Stimulated activated CD4-positive, alpha-beta T cell treated with anti-CD3 and anti-CD28 coated beads, Interleukin-4, amount 100 ng/mL, for 48 hours (primary cell): ENCODE measurements around the gene ELAC1.
"Not testable (repeated sequence)": the region's sequence is repeated elsewhere in the genome, so short reads cannot be mapped to it uniquely, and the experiment has no call there.

Experiments
- DNase-seq, 2 donors: peaks; one replicate each; pipeline ENCODE4 v3.0.0-alpha.2; 2020; ENCODE audit warnings: low read depth in 2 of 2

ELAC1 gene, protein sequence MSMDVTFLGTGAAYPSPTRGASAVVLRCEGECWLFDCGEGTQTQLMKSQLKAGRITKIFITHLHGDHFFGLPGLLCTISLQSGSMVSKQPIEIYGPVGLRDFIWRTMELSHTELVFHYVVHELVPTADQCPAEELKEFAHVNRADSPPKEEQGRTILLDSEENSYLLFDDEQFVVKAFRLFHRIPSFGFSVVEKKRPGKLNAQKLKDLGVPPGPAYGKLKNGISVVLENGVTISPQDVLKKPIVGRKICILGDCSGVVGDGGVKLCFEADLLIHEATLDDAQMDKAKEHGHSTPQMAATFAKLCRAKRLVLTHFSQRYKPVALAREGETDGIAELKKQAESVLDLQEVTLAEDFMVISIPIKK

DNA sequence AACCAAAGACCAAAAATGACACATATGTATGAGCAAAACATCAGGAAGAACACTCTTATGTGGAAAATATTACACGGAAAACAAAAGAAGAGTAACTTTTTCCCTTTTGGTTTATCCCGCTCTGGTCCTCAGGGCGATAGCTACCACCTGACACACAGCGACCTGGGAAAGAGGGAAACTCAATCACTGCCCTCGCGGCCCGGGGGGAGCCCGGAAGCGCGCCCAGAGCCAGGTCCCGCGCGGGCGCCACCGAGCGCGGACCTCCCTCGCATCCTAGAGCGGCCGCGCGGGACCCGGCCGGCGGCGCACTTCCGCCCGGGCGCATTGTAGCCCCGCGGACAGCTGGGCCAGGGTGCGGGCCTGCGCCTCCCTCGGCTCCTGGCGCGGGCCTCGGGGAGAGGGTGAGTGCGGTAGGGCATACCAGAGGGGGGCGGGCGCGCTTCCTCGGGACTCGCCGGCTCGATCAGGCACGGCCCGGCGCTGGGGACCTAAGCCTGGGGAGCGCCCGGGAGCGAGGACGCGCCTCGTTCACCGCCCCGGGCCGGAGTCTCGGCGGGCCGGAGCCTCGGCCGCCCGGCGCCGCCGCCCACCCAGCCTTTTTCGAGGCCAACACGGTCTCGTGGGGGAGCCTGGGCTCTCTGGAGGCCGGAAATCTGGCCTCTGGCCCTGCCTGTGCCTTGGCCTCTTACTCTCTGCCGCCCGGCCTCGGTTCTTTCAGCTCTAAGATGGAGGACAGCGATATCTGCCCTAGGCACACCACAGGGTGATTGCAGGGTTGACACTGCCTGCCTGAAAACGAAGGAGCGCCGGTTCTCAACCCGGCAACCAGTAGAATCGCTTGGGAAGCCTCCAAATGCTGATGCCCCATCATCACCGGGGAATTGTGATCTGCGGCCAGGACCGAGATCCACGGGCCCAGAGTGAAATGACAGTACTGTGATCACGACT lies at the start of gene ELAC1:
Gene ELAC1, plus strand, starts transcription at position 327 of the 948 bp plus-strand sequence. CDS start 6,365 bp downstream, outside the sequence.
- DNase-seq = peak; percentile 42 to 52

DNA sequence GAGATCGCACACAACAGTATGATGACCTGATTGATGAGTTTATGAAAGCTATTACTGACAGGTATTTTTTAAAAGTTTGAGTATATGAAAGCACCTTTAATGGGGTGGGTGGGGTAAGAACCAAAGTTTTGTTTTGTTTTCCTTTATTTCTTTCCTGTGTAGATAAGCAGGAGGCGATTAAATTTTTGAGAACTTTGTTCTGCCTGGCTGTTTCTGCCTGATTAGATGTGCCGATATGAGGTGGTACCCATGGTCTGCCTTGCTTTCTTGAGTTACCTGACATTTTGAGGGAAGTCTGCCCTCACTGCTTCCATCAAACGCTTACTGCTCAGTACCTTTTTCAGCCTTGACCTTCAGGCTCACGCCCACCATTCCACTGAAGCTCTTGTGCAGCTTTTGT lies 49.7 kb upstream of the ELAC1 start:
- DNase-seq = no peak

DNA sequence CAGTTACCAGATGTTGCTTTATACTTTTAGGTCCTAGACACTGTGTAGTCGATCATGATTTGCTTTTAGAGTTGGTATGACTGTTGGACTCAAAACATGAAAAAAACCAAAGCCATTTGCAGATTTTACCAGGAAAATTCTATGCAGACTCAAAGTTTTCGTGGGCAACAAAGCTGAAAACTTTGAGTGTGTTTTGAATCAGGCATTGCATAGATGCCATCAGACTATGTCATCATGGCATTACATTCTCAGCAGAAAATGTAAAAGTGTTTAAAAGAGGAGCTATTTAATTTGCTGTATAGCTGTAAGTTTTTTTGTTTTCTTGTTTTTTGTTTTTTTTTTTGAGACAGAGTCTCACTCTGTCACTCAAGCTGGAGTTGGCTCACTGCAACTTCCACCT lies 43.5 kb upstream of the ELAC1 start:
- no peak for DNase-seq

DNA sequence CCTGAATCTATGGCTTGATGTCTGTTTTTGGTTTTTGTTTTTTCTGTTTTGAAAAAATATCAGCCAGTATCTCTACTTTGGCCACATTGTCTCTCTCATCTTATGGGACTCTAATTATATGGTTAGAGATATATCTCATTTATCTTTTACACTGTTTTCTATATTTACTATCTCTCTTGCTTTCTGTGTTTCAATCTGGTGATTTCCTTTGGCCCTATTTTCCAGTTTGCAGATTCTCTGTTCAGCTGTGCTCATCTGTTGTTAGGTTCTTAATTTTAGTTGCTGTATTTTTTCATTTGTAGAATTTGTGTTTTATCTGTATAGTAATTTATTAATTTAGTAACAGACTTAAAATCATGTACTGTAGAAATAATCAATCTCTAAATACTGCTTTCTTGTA lies 41.3 kb upstream of the ELAC1 start:
- DNase-seq = no peak

DNA sequence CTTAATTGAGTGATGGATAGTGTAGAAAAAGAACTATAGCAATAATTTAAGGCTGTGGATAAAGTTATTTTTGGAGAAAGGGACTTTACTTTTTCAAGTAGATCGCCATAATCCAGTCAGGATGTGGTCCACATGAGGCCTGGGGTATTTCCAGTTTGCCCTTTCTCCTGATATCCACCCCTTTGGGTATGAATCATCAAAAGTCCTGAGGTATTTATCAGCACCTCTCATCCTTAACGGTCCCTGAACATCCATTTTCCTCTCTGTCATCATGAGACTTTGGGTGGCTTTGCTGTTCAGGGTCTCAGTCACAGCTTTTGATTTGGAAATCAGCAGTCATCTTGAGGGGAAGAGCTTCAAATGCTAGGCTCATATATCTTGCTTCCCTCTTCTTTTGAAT lies 39.3 kb upstream of the ELAC1 start:
- no peak for DNase-seq

DNA sequence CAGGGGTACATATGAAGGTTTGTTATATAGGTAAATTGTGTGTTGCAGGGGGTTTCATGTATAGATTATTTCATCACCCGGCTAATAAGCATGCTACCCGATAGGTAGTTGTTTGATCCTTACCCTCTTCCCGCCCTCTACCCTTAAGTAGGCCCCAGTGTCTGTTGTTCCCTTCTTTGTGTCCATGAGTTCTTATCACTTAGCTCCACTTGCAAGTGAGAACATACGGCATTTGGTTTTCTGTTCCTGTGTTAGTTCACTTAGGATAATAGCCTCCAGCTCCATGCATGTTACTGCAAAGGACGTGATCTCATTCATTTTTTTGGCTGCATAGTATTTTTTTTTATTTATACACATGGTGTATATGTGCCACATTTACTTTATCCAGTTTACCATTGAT lies 34.2 kb upstream of the ELAC1 start:
- DNase-seq = no peak

DNA sequence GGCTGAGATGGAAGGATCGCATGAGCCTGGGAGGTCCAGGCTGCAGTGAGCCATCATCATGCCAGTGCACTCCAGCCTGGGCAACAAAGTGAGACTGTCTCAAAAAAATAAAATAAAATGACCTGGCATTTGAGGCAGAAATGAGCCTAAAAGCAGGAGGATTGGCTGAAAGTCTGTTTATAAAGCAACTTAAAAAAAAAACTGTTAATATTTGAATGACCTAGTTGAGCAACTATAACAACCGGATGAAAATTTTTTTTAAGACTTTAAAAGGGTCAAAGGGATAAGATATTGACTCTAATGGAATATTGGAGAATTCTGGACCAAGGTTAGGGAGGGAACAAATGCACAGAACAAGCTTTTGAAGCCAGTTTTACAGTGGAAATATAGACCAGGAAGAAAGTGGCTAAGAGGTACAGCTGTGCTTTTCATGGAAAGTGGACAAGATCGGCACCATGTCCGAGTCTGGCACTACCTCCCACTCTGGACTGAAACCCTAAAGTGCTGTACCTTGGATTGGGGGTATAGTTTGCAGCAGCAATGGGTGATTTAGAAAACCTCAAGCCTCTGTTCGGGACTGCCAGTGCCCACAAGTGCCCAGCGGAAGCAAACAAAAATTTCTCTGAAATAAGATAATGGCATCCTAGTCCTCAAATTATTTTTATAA lies 33.2 kb upstream of the ELAC1 start:
- no peak for DNase-seq

DNA sequence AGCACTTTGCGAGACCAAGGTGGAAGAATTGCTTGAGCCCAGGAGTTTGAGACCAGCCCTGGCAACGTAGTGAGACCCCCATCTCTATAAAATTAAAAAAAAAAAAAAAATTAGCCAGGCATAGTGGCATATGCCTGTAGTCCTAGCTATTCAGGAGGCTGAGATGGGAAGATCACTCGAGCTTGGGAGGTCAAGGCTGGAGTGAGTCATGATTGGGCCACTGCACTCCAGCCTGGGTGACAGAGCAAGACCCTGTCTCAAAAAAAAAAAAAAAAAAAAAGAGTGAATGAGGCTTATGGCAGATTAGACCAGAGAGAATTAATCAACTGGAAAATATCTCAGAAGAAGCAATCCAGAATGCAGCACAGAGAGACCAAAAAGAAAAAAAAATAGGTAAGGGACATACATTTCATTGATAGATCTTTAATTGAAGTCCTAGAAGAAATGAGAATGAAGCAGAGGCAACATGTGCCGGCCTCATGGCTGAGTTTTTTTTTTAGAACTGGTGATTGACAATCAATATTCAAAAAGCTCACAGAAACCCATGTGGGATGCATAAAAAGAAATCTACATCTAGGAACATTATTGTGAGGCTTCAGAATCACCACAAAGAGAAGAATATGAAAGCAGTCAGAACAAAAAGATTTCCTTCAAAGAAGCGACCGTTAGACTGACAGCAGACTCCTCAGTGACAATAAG lies 32.2 kb upstream of the ELAC1 start:
- no peak for DNase-seq

DNA sequence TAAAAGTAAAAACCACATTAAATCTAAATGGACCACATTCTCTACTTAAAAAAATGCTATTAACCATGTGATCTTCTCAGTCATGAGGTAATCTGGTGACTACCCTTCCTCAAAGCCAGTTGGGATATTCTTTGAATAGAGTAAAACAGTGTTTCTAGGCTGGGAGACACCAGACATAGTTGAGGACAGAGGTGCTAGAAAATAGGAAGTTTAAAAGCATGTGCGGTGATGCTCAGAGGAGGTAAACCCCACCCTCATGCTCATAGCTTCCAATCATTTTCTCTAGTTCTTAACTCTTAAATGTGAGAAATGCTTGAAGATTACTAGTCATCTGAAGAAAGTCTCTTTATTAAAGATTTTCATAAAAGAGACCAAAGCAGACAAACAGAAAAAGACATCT lies 30.7 kb upstream of the ELAC1 start:
- DNase-seq = no peak

DNA sequence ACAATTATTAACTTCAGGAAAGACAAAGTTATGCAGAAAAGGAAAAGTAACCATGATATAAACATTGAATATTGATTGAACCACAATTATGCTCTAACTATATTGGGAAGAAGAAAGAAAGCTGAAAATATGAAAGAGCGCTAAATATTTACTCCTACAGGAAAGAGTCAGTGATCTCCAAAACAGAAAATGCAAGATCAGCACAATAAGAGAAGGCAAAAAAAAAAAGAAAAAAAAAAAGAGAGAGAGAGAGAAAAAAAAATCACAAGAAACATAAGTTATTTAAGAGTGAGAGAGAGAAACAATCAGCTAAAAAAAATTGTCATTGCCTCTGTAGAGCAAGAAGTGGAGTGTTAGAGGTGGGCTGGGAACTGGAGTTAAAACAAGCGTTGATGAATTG lies 28.9 kb upstream of the ELAC1 start:
- DNase-seq = no peak

DNA sequence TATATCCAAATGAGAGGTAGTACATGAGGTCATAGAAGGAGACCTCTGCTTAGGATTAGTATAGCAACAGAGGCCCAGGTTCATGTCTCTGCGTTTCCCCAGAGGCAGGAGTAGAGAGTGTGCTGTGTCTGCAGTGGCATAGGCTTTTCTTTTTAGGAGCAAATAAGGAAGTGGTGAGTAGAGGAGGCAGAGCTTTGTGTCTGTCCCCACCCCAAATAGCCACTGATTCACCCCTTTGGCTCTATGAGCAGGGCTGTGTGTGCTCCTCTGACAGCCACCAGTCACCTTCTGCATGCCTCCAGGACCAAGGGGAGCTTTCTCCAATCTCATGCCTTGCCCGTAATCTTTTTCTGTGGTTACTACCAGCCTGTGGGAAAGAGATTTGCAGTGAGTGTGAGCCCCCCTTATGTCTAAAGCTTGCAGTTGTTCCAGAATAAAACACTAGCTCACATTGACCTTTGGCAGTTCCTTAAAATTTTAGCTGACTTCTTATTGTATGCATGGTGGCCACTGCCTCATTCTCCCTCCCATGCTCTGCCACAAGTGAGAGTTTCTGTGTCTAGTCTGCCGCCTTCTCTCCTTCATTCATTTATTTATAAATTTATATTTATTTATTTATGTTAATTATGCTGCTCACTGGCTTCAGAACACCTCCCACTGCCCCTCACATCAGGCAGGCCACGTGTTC lies 23.5 kb upstream of the ELAC1 start:
- no peak for DNase-seq

DNA sequence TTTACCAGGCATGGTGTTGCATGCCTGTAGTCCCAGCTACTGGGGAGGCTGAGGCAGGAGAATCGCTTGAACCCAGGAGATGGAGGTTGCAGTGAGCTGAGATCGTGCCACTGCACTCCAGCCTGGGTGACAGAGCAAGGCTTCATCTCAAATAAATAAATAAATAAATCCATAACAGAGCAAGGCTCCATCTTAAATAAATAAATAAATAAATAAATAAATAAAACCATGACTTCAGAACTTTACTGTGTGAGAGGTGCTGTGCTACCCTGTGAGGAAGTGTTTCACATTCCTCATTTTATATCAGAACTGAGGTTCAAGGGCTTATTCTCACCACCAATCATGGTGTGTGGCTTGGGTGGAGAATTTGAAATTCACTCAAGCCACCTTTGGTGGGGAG lies 21.9 kb upstream of the ELAC1 start:
- DNase-seq = not testable (repeated sequence)

DNA sequence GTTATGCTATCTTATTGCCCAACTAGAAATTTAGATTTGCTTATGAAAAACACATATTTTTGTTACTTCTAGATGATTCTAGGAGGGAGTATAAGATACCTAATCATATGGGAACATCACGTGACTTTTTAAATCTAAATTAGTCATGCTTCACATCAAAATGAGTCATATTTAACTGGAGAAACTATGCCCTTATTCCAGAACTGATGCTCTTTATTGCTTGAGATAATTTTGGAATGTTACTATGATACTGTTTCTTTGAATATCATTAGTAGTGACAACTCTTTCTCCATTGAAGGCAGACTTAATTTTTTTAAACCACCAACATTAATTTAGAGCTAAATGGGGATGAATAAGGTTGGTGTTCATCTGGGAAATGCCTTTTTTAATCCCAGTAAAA lies 19.9 kb upstream of the ELAC1 start:
- no peak for DNase-seq

DNA sequence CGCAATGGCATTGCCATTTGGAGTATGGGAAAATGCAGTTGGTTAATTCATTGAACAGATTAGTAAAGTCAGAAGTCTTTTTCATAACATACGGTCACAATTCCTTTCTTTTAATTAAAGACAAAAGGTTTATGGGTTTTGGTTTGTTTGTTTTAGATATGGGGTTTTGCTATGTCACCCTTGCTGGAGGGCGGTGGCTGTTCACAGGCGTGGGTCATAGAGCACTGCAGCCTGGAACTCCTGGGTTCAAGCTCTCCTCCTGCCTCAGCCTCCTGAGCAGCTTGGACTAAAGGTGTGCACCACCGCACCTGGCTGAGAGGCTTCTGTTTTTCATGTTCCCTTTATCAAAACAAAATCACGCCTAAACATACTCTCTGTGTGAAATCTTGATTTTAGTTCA lies 18.7 kb upstream of the ELAC1 start:
- no peak for DNase-seq

DNA sequence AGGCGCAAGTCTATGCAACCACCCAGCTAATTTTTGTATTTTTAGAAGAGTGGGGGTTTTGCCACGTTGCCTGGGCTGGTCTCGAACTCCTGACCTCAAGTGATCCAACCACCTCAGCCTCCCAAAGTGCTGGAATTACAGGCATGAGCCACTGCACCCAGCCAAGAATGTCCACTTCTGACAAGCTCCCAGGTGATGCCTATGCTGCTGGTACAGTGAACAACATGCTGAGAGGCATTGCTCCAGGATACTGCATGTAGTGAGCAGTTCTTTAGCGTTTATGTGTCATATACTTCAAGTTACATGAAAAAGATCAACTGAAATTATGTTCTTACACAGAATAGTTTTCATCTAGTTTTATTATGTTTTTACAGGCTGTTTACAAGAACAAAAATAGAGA lies 17.2 kb upstream of the ELAC1 start:
- DNase-seq = no peak

DNA sequence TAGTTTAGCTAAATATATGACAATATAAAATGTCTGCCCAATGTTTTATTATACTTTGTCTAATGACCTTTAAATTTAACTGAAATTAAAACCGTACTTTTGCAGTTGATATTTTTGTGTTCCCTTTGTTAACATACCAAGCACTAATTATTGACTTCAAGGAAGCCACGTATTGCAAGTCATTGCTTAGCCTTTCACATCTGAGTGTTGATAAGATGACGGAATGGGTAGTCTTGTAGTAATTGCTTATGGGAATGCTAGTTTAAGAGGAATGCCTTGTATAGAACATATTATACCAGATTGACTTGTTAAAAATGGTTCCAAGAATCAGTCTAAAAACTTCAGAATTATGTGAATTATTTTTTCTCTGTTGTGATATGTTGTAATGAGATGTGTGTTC lies 14.0 kb upstream of the ELAC1 start:
- DNase-seq = no peak

DNA sequence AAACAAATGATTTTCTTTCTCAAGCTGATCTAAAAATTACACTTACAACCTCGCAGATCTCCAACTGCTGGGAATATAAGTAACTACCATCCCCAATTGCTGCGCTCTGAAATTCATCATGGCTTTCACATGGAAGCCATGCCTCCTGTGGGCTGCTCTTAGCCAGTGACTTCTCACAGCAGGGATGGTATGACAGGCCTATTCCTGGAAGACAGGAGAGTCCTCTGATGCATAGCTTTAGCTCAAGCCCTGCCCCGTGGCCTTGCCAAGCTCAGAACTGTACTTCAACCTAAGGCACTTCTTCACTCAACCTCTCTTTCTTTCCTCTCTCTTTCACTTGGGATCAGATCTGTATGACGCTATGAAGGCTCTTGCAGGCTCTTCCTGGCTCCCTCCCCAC lies 12.6 kb upstream of the ELAC1 start:
- DNase-seq = no peak

DNA sequence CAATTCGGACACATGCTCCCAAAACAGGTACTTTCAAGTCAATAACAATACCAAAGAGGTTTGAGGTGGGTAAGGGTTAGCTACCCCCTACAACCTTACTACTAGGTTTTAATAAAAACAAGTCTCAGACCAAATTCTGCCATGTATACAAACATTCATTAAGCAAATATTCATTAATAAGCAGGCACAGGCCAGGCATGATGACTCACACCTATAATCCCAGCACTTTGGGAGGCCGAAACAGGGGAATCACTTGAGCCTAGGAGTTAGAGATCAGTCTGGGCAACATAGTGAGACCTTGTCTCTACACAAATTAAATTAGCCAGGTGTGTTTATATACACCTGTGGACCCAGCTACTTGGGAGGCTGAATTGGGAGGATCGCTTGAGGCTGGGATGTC lies 11.7 kb upstream of the ELAC1 start:
- DNase-seq = no peak

DNA sequence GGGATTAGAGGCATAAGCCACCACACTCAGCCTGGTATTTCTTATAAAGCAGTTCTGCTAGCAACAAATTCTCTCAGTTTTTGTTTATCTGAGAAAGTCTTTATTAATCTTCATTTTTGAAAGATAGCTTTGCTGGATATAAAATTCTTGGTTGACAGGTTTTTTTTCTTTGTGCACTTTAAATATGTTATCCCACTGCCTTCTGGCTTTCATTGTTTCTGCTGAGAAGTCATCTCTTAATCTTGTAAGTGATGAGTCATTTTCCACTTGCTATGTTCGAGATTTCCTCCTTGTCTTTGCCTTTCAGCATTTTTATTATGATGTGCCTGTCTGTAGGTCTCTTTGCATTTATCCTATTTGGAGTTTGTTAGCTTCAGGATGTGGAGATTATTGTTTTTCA lies 5.9 kb upstream of the ELAC1 start:
- DNase-seq = no peak

DNA sequence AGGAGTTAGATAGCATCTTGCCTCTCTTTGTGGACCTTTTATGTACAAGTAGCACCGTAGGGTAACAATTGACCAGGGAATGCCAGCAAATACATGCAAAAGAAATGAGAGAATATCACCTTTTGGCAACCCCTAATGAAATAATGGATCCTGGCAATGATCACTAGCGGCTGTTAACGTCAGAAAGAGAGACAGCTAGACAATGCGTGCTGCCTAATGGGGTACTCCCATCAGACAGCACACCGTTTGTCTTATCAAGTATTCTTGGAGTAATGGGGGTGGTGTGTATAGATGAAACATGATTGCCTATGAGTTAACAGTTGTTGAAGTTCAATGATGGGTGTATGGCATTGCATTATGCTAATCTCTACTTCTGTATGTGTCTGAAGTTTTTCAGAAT lies 1.6 kb downstream of the ELAC1 start:
- no peak for DNase-seq

DNA sequence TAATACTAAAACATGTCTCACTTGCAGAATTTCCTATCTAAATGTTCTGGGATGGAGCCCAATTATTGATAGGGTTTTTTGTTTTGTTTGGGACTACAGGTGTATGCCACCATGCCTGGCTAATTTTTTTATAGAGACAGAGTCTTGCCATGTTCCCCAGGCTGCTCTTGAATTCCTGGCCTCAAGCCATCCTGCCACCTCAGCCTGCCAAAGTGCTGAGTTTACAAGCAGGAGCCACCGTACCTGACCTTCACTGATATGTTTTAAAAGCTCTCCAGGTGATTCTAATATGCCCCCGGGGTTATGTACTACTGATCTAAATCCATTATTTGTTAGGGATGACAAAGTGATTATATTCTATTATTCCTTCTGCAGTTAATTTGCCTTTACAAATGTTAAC lies 2.2 kb downstream of the ELAC1 start:
- DNase-seq = no peak
